ENCODE measurements around the gene MATN1.

DNA sequence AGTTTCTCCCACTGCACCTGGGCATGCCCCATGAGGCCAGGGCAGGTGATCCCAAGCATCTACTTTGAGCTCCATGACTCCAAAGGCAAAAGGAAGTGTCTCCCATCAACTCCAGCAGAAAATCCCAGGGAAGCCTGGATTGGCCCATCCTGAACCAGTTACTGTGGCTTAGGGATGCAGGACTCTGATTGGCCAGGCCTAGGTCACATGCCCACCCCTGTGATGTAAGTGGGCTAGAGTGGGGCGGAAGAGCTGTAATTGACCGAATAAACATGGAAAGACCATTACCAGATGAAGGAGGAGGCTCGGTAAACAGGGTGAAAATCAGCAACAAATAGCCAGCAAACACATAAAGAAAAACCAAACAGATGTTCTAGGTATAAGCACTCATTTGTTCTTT is 45.2 kb downstream of the MATN1 start:
- TF ChIP-seq, protein P1, sequence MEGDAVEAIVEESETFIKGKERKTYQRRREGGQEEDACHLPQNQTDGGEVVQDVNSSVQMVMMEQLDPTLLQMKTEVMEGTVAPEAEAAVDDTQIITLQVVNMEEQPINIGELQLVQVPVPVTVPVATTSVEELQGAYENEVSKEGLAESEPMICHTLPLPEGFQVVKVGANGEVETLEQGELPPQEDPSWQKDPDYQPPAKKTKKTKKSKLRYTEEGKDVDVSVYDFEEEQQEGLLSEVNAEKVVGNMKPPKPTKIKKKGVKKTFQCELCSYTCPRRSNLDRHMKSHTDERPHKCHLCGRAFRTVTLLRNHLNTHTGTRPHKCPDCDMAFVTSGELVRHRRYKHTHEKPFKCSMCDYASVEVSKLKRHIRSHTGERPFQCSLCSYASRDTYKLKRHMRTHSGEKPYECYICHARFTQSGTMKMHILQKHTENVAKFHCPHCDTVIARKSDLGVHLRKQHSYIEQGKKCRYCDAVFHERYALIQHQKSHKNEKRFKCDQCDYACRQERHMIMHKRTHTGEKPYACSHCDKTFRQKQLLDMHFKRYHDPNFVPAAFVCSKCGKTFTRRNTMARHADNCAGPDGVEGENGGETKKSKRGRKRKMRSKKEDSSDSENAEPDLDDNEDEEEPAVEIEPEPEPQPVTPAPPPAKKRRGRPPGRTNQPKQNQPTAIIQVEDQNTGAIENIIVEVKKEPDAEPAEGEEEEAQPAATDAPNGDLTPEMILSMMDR (conservative IDR thresholded peaks at IDR 0.05; ENCODE audit: low read length) = no peak
- TF ChIP-seq EZH2phosphoT487 (IDR thresholded peaks at IDR 0.05; ENCODE audit: borderline replicate concordance) = no peak

All from Loucy (cell line).